ENCODE data around the gene NKX6-1. TPM values are rescaled to one million over a fixed set of nuclear protein-coding genes. Genes with fewer than 3 reads are reported as not detected.

The NKX6-1 gene
- total RNA-seq, 4 donors from 2014 or later: 0.66 to 10.5 (median 2.0) TPM

DNA sequence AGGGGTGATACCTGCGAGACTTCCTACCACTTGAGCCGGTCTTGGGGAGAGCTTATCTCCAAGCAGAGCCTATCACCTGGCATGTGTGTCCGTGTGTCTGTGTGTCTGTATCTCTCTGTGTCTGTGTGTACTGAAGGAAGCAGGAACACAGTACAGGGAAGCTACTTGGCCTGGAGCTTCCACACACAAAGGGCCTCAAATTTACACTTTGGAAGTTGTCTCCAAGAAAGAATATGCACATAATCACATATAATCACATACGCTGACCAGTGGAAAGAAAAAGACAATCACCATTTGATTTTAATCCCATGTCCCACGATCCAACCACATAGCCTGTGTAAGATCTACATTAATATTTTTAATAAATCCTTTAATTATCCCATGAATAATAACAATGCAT lies 13.2 kb upstream of the NKX6-1 start:
- H3K9me3 ChIP-seq: no peaks in the 10 kb centered on the region
- no peaks in the 10 kb centered on the region for H3K36me3 ChIP-seq
- TF ChIP-seq POLR2A (IDR thresholded peaks at IDR 0.05): no peak
- TF ChIP-seq, protein P1, sequence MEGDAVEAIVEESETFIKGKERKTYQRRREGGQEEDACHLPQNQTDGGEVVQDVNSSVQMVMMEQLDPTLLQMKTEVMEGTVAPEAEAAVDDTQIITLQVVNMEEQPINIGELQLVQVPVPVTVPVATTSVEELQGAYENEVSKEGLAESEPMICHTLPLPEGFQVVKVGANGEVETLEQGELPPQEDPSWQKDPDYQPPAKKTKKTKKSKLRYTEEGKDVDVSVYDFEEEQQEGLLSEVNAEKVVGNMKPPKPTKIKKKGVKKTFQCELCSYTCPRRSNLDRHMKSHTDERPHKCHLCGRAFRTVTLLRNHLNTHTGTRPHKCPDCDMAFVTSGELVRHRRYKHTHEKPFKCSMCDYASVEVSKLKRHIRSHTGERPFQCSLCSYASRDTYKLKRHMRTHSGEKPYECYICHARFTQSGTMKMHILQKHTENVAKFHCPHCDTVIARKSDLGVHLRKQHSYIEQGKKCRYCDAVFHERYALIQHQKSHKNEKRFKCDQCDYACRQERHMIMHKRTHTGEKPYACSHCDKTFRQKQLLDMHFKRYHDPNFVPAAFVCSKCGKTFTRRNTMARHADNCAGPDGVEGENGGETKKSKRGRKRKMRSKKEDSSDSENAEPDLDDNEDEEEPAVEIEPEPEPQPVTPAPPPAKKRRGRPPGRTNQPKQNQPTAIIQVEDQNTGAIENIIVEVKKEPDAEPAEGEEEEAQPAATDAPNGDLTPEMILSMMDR (IDR thresholded peaks at IDR 0.05): no peak
- no peak for DNase-seq
- H3K27ac ChIP-seq: no peak overlapping the region
- H3K4me1 ChIP-seq: peaks cover 0 to 9% (median 0%) of the 10 kb centered on the region in 3 donors
- WGBS, 2 donors: 76 to 85% methylated on average over 5 of the region's 5 CpGs
- peaks cover 0 to 38% (median 0%) of the 10 kb centered on the region in 4 donors for H3K27me3 ChIP-seq
- H3K4me3 ChIP-seq: no peak overlapping the region
- intact Hi-C loops (cut with DNase I): loop anchor here (10.0 kb wide), 1 partner anchor 857 kb away; no protein-coding TSS in a partner anchor

DNA sequence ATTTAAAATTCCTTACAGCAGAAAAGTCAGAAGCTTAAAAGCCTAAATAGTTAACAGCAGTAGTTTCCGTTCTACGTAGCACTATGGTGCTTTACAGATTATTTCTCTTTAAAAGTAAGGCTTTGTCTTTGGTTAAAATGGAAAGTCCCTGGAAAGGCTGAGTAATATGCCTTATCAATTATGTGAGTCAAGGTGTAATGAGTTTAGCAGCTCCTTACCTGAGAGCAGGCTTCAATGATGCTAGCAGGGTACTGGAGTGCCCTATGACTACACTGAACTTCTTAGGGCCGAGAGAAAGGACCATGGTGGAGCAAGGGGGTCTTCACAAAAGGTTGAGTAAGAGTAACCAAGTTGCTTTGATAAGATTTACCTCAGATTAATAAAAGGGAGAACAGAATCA lies 12.6 kb upstream of the NKX6-1 start:
- intact Hi-C loops (cut with DNase I): loop anchor here (10.0 kb wide), 1 partner anchor 857 kb away; no protein-coding TSS in a partner anchor
- TF ChIP-seq, protein P1 (IDR thresholded peaks at IDR 0.05): no peak
- no peak for TF ChIP-seq POLR2A (IDR thresholded peaks at IDR 0.05)
- WGBS, 2 donors: 43 to 45% methylated on average over 3 of the region's 3 CpGs
- peaks cover 0 to 9% (median 0%) of the 10 kb centered on the region in 3 donors for H3K4me1 ChIP-seq
- peaks cover 0 to 43% (median 0%) of the 10 kb centered on the region in 4 donors for H3K27me3 ChIP-seq
- no peak overlapping the region for H3K4me3 ChIP-seq
- H3K9me3 ChIP-seq: no peaks in the 10 kb centered on the region
- no peak for DNase-seq
- H3K36me3 ChIP-seq: no peaks in the 10 kb centered on the region
- H3K27ac ChIP-seq: no peak overlapping the region

DNA sequence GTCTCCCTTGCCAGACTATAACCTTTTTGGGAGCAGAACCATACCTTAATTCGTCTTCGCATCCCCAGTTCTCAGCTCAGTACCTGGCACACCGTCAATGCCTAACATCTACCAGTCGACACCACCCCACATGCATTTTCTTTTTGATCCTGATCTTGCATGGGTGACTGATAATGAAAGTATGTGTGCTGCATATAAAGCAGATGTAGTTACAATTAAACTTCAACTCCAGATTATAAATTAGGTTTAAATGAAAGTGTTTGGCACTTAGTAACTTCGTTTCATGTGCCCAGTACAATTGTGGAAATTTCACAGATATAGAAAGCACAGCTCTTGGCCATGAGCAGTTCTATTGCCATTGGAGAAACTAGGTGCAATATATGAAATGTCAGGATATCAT lies 8.8 kb upstream of the NKX6-1 start:
- H3K27me3 ChIP-seq: peaks cover 0 to 76% (median 4%) of the 10 kb centered on the region in 4 donors
- intact Hi-C loops (cut with DNase I): no loop called here

DNA sequence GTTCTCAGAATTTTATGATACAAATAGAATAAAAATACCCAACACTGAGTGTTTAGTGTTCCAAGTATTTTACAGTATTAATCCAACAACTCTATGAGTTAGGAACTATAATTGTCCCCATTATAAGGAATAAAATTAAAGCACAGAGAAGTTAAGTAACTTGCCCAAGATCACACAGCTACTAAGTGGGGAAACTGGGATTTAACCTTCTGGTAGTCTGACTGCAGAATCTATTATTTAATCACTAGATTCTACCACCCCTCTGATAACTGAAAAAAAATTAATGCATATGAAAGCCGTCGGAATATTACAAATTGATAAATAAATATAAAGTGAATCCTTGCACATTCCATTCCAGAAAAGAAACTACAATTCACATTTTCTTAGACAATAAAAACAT lies 5.7 kb upstream of the NKX6-1 start:
- intact Hi-C loops (cut with DNase I): no loop called here
- Histone ChIP-seq H3K27me3 (peaks cover 0 to 97% (median 21%) of the 10 kb centered on the region in 4 donors), H3K4me3 (no peak overlapping the region), H3K4me1 (peaks cover 0 to 23% (median under 1%) of the 10 kb centered on the region in 3 donors), H3K9me3 (no peaks in the 10 kb centered on the region), H3K27ac (peak overlapping the region in 1 of 4 donors; percentile 92), H3K36me3 (no peaks in the 10 kb centered on the region)
- no peak for TF ChIP-seq POLR2A (IDR thresholded peaks at IDR 0.05)
- TF ChIP-seq, protein P1 (IDR thresholded peaks at IDR 0.05): no peak
- no peak for DNase-seq
- WGBS, 2 donors: 78 to 94% methylated on average over 2 of the region's 2 CpGs

More for the DNA sequence above, 8.8 kb upstream of the NKX6-1 start:
- Histone ChIP-seq H3K4me1 (peaks cover 0 to 20% (median 0%) of the 10 kb centered on the region in 3 donors), H3K36me3 (no peaks in the 10 kb centered on the region), H3K9me3 (no peaks in the 10 kb centered on the region), H3K4me3 (no peak overlapping the region), H3K27ac (no peak overlapping the region)
- TF ChIP-seq, protein P1 (IDR thresholded peaks at IDR 0.05): no peak
- TF ChIP-seq POLR2A (IDR thresholded peaks at IDR 0.05): no peak
- no peak for DNase-seq
- WGBS, 2 donors: 22 to 29% methylated on average over 5 of the region's 5 CpGs

DNA sequence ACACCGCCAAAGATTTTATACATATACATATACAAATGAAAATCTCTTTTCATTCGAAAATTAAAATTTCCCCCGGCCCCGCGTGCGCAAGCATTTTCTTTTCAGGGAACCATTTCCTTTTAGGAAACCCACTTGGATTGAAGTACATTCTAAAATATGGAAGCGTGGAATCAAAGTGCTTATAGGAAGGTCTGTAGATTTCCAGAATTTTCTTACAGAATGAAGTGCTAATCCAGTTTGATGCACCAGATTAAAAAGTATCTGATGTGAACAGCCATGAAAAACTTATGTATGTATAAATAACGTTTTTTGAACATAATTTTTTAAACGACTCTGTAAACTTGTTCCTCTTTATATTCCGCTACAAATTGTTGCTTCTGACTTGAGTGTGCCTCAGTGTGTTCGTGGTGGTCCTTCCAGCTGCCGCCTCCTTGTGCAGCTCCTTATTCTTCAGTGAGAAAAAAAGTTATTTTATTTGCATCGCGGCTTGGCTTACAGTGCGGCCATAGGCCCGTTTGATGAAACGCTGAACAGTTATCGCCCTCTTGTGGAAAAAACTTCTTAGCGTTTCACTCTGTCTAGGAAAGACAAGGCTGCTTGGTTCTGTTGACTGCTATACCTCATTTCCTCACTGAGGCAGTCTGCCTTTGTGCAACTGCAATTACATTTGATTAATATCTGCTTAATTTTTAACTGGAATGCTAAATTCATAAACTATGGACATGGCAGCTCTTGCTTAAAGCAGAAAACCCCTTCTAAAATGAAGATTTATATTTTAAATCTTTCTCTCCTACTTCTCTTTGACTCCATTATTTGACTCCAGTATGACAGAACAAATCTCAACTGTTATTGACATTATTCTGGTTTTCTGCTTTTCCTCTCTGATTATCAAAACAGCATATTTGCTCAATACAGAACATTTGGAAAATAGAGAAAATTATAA lies 4.7 kb upstream of the NKX6-1 start:
- no peak for TF ChIP-seq POLR2A (IDR thresholded peaks at IDR 0.05)
- TF ChIP-seq, protein P1 (IDR thresholded peaks at IDR 0.05): peak in 5 of 6 experiments; percentile 51 to 64 (median 59)
- Histone ChIP-seq H3K9me3 (no peaks in the 10 kb centered on the region), H3K36me3 (no peaks in the 10 kb centered on the region), H3K4me1 (peaks cover 6 to 31% (median 9%) of the 10 kb centered on the region in 3 donors), H3K27me3 (peaks cover 0 to 99% (median 22%) of the 10 kb centered on the region in 4 donors), H3K27ac (peak overlapping the region in 3 of 4 donors; percentile 86 to 92 (median 90)), H3K4me3 (peak overlapping the region in 3 of 4 donors; percentile 57 to 71 (median 63))
- no peak for DNase-seq
- WGBS, 2 donors: 18% methylated on average over 19 of the region's 19 CpGs
- intact Hi-C loops (cut with DNase I): no loop called here

All from esophagus squamous epithelium (tissue), 5 donors.